ENCODE results near the gene SETD5.

GRCh38 chr3:9390265-9390888 is 7.0 kb upstream of the SETD5 start:
- TF ChIP-seq CTCF (conservative IDR thresholded peaks at IDR 0.05; ENCODE audit: low read depth in 2 of 2) = no peak
- no peak for TF ChIP-seq EZH2 (IDR thresholded peaks at IDR 0.05; ENCODE audit: low read depth, unreplicated experiment)

Data from GM23338 (cell line).